Gastroesophageal sphincter (tissue), 3 donors: Measurements from ENCODE around the gene NODAL.

ENCODE experiments used
- CTCF ChIP-seq, 4 experiments: fragments of 200-600 bp in 2 of 4; fragments of 450-650 bp in 2 of 4; sonication (generic) in 1 of 4; IDR thresholded peaks; one replicate each; pipeline ENCODE4 v1.5.1; 2017 to 2019; ENCODE audit warnings: antibody characterized with exemption in 4 of 4, mild to moderate bottlenecking in 2 of 4, moderate library complexity in 2 of 4
- EP300 ChIP-seq: sonication (generic); formaldehyde crosslinking; IDR thresholded peaks from one replicate; pipeline ENCODE4 v1.6.1; 2017; ENCODE audit warnings: antibody characterized with exemption, mild to moderate bottlenecking
- POLR2A ChIP-seq, 2 donors: fragments of 450-650 bp; IDR thresholded peaks; one replicate each; pipeline ENCODE4 v1.6.1; 2017; ENCODE audit warnings: antibody characterized with exemption in 2 of 2, mild to moderate bottlenecking in 2 of 2, moderate library complexity in 1 of 2

- no peak for TF ChIP-seq CTCF (IDR thresholded peaks at IDR 0.05)
- no peak for TF ChIP-seq POLR2A (IDR thresholded peaks at IDR 0.05)
- TF ChIP-seq EP300 = no peak
These were observed 953 bp downstream of the NODAL start for GRCh38 chr10:70440296-70441160.
